A673 (cell line): ENCODE data around the gene DUSP1.

ENCODE experiments used
- EZH2 ChIP-seq: fragments of 200-600 bp; sonication (generic); IDR thresholded peaks from 2 replicates; pipeline ENCODE4 v1.6.1; 2017; ENCODE audit warnings: borderline replicate concordance, low read depth, mild to moderate bottlenecking, mixed read lengths, antibody characterized with exemption, low read length; ENCODE audit not compliant: poor library complexity, severe bottlenecking
- TF ChIP-seq, protein P1 (sequence below): fragments of 300-800, 200-600 bp; sonication (generic); conservative IDR thresholded peaks from 2 replicates; pipeline ENCODE4 v1.5.1; 2017; ENCODE audit warnings: low read depth, mild to moderate bottlenecking, antibody characterized with exemption, low read length, moderate library complexity, mixed read lengths

DNA sequence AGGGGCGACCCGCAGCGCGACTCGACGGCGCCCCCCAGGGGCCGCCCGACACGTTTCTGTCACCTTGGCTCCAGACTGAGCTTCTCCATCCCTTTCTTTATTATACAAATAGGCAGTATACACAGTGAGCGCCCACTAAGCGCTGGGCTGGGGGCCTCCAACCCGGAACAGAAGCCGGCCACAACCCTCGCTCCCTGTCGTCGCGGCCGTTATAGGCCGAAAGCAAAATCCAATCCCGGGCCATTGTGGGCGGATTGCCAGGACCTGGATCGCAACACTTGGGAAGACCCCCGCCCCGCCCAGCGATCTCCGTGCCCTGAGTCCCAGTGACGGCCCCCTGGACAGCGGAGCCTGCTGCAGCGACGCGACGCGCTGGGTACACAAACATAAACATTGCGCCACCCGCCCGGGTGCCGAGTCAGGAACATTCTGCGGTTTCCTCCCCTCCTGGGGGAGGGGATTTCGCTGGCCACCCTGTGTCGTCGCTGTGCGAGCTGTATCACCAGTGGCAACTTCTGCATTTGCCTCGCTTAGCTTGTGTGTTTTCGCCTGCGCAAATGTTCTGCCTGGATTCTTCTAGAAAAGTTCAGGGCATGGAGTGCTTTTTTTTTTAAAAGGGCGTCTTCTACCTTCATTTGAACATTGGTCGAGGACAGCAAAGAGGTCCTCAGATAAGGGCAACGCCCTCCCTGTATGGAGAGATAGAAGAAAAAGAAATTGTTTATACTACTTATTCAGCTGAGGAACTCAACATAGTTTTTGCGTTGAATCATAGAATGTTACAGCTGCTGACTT, 1.3 kb upstream of the DUSP1 start:
- TF ChIP-seq, protein P1, sequence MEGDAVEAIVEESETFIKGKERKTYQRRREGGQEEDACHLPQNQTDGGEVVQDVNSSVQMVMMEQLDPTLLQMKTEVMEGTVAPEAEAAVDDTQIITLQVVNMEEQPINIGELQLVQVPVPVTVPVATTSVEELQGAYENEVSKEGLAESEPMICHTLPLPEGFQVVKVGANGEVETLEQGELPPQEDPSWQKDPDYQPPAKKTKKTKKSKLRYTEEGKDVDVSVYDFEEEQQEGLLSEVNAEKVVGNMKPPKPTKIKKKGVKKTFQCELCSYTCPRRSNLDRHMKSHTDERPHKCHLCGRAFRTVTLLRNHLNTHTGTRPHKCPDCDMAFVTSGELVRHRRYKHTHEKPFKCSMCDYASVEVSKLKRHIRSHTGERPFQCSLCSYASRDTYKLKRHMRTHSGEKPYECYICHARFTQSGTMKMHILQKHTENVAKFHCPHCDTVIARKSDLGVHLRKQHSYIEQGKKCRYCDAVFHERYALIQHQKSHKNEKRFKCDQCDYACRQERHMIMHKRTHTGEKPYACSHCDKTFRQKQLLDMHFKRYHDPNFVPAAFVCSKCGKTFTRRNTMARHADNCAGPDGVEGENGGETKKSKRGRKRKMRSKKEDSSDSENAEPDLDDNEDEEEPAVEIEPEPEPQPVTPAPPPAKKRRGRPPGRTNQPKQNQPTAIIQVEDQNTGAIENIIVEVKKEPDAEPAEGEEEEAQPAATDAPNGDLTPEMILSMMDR, result peak; percentile 87
- TF ChIP-seq EZH2, result no peak
